Smooth muscle cell (in vitro differentiated cells): ENCODE results near the gene RSPO4. TPM values are rescaled to one million over a fixed set of nuclear protein-coding genes. Genes with fewer than 3 reads are reported as not detected.

Source experiments
- DNase-seq: peaks from one replicate; lab custom pipeline; 2025; ENCODE audit not compliant: unreplicated experiment; lab: John Stamatoyannopoulos, UW
- H2AFZ ChIP-seq: fragments of 200-600 bp; sonication (generic); 2 replicates; pipeline ENCODE4 v1.6.0; 2016; ENCODE audit warnings: antibody characterized with exemption, low read depth, mild to moderate bottlenecking
- H3F3A ChIP-seq: fragments of 200-600 bp; sonication (generic); 2 replicates; pipeline ENCODE4 v1.6.0; 2017; ENCODE audit warnings: antibody characterized with exemption, low read depth
- H3K27ac ChIP-seq: fragments of 200-600 bp; sonication (generic); 2 replicates; pipeline ENCODE4 v1.5.1; 2016; ENCODE audit warnings: low read depth, mild to moderate bottlenecking
- H3K27me3 ChIP-seq: fragments of 200-600 bp; sonication (generic); 2 replicates; pipeline ENCODE4 v1.6.1; 2016; ENCODE audit warnings: low read depth, mild to moderate bottlenecking
- H3K36me3 ChIP-seq: fragments of 200-600 bp; sonication (generic); 2 replicates; pipeline ENCODE4 v1.5.1; 2016; ENCODE audit warnings: low read depth
- H3K4me1 ChIP-seq: fragments of 200-600 bp; sonication (generic); 2 replicates; pipeline ENCODE4 v1.5.1; 2016; ENCODE audit warnings: low read depth
- H3K4me2 ChIP-seq: fragments of 200-600 bp; sonication (generic); 2 replicates; pipeline ENCODE4 v1.6.0; 2016; ENCODE audit warnings: mild to moderate bottlenecking
- H3K4me3 ChIP-seq: fragments of 200-600 bp; sonication (generic); 2 replicates; pipeline ENCODE4 v1.5.1; 2016; ENCODE audit warnings: mild to moderate bottlenecking
- H3K79me2 ChIP-seq: fragments of 200-600 bp; sonication (generic); 2 replicates; pipeline ENCODE4 v1.6.0; 2016; ENCODE audit warnings: low read depth, mild to moderate bottlenecking
- H3K9ac ChIP-seq: fragments of 200-600 bp; sonication (generic); 2 replicates; pipeline ENCODE4 v1.6.0; 2016; ENCODE audit warnings: low read depth
- H3K9me3 ChIP-seq: fragments of 200-600 bp; sonication (generic); replicated peaks from 2 replicates; pipeline ENCODE4 v1.5.1; 2016; ENCODE audit warnings: low read depth
- H4K20me1 ChIP-seq: fragments of 200-600 bp; sonication (generic); 2 replicates; pipeline ENCODE4 v1.6.0; 2016; ENCODE audit warnings: low read depth
- CTCF ChIP-seq: fragments of 200-600 bp; sonication (generic); IDR thresholded peaks from 2 replicates; pipeline ENCODE4 v1.5.1; 2017; ENCODE audit warnings: borderline replicate concordance, mild to moderate bottlenecking, antibody characterized with exemption; ENCODE audit not compliant: insufficient read depth, poor library complexity, severe bottlenecking
- WGBS: methylation state at CpG from one replicate; pipeline ENCODE4 v1.1.7; 2016; ENCODE audit warnings: low lambda C conversion rate; 5-methylcytosine and 5-hydroxymethylcytosine counted together
- polyA plus RNA-seq: library from polyadenylated mRNA; unstranded; fragments of >200 nt; fragmentation: Nextera tagmentation; extraction: Ambion mirVana; gene quantifications from 2 replicates; pipeline ENCODE4 v1.2.1, GENCODE V29; 2016
- total RNA-seq: library from RNA; depleted of rRNA; stranded (reverse); fragments of >200 nt; gene quantifications from 2 replicates; pipeline ENCODE4 v1.2.3, GENCODE V29; 2014

The RSPO4 gene
- total and polyA plus RNA-seq, 2 experiments from 2014 or later = 1.3 to 5.0 TPM

- Histone ChIP-seq H3K36me3 (no peaks in the 10 kb centered on the region), H3K27ac (no peak overlapping the region), H3K4me2 (no peak overlapping the region), H2AFZ (no peak overlapping the region), H3K79me2 (no peaks in the 10 kb centered on the region), H3K9me3 (no peaks in the 10 kb centered on the region), H3F3A (no peaks in the 10 kb centered on the region), H3K27me3 (peaks cover 8% of the 10 kb centered on the region), H3K4me1 (peaks cover 2% of the 10 kb centered on the region), H4K20me1 (no peaks in the 10 kb centered on the region), H3K9ac (no peak overlapping the region), H3K4me3 (no peak overlapping the region)
- no peak for DNase-seq
- WGBS = 76% methylated on average over 7 of the region's 7 CpGs
- no peak for TF ChIP-seq CTCF
Measured at GRCh38 chr20:1041845-1042390, 39.8 kb upstream of the RSPO4 start.

DNA sequence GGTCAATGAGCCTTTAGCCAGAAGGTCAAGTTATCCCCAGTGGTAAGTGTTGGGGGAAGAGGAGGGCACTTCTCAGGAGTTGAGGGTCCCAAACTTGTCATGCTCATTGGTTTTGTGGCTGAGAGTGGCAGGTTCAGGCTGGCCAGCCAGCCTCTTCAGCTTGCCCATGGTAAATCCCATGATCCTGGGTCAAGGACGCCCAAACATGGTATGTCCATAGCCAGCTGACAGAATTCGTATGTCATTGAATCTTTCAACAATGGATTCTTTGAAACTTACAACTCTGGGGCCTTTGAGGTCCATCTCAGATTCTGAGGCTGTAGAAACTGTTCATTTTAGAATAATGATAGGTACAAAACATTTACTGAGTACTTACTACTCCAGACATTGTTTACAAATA is 36.1 kb upstream of the RSPO4 start:
- Histone ChIP-seq H3K4me3 (no peak overlapping the region), H3K9ac (no peak overlapping the region), H2AFZ (no peak overlapping the region), H3K27ac (no peak overlapping the region), H3K4me2 (no peak overlapping the region), H3K79me2 (no peaks in the 10 kb centered on the region), H3K27me3 (peaks cover 8% of the 10 kb centered on the region), H3K4me1 (no peaks in the 10 kb centered on the region), H3F3A (no peaks in the 10 kb centered on the region), H3K36me3 (no peaks in the 10 kb centered on the region), H3K9me3 (no peaks in the 10 kb centered on the region), H4K20me1 (no peaks in the 10 kb centered on the region)
- WGBS = 68% methylated on average over 2 of the region's 2 CpGs
- no peak for DNase-seq
- no peak for TF ChIP-seq CTCF

DNA sequence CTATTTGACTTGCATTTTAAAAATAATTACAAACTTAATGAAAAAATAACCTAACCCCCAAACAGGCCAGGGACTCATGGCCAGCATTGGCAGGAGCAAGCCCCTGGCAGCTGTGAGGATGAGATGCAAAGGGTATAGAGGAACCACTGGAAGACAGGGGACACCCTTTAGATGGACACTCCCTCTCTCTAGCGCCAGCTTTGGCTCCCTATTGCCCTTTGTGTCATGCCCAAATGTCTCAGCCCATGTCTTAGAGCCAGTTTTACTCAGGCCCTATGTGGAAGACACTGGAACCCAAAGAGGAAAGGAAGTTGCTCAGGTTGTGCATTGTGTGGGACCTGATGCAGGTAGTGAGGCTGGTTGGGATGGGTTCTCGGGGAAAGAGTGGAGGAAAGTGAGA is 34.9 kb upstream of the RSPO4 start:
- DNase-seq = no peak
- WGBS = 42% methylated on average over 2 of the region's 2 CpGs
- H3K27me3 ChIP-seq = no peaks in the 10 kb centered on the region
- no peak overlapping the region for H2AFZ ChIP-seq
- no peaks in the 10 kb centered on the region for H3K9me3 ChIP-seq
- no peak overlapping the region for H3K27ac ChIP-seq
- H3K4me2 ChIP-seq = no peak overlapping the region
- H3K36me3 ChIP-seq = no peaks in the 10 kb centered on the region
- no peak for TF ChIP-seq CTCF
- H3K4me1 ChIP-seq = no peaks in the 10 kb centered on the region
- H3K9ac ChIP-seq = no peak overlapping the region
- no peak overlapping the region for H3K4me3 ChIP-seq
- H3K79me2 ChIP-seq = no peaks in the 10 kb centered on the region
- H3F3A ChIP-seq = no peaks in the 10 kb centered on the region
- no peaks in the 10 kb centered on the region for H4K20me1 ChIP-seq

GRCh38 chr20:1035466-1035865 is 33.4 kb upstream of the RSPO4 start:
- Histone ChIP-seq H3F3A (no peaks in the 10 kb centered on the region), H3K36me3 (no peaks in the 10 kb centered on the region), H3K9ac (no peak overlapping the region), H3K9me3 (no peaks in the 10 kb centered on the region), H3K4me2 (no peak overlapping the region), H3K27ac (no peak overlapping the region), H2AFZ (no peak overlapping the region), H3K79me2 (no peaks in the 10 kb centered on the region), H4K20me1 (no peaks in the 10 kb centered on the region), H3K4me3 (no peak overlapping the region), H3K4me1 (no peaks in the 10 kb centered on the region), H3K27me3 (no peaks in the 10 kb centered on the region)
- no peak for DNase-seq
- WGBS = 86% methylated on average over 3 of the region's 3 CpGs
- TF ChIP-seq CTCF = no peak
